Fibroblast of lung (primary cell): Measurements from ENCODE around the gene ZNF410. TPM values are rescaled to one million over a fixed set of nuclear protein-coding genes. Genes with fewer than 3 reads are reported as not detected.
"Not testable (repeated sequence)": the region's sequence is repeated elsewhere in the genome, so short reads cannot be mapped to it uniquely, and the experiment has no call there.

Source experiments
- DNase-seq, 2 donors: peaks; one replicate each; pipeline versions ENCODE4 v3.0.0 to v3.0.0-alpha.2; 2010; ENCODE audit warnings: low read depth in 2 of 2
- H2AFZ ChIP-seq: 2 replicates; pipeline ENCODE4 v1.5.1; 2012; ENCODE audit warnings: low read length, control low read depth, inconsistent platforms
- H3K27ac ChIP-seq: 2 replicates; pipeline ENCODE4 v1.5.1; 2011; ENCODE audit warnings: low read length, control low read depth; ENCODE audit not compliant: insufficient read depth
- H3K27me3 ChIP-seq: 2 replicates; pipeline ENCODE4 v1.5.1; 2011; ENCODE audit warnings: mild to moderate bottlenecking, low read length; ENCODE audit not compliant: control insufficient read depth, insufficient read depth
- H3K36me3 ChIP-seq: 2 replicates; pipeline ENCODE4 v1.5.1; 2011; ENCODE audit warnings: low read length; ENCODE audit not compliant: control insufficient read depth, insufficient read depth
- H3K4me1 ChIP-seq: 2 replicates; pipeline ENCODE4 v1.5.1; 2011; ENCODE audit warnings: low read length; ENCODE audit not compliant: control insufficient read depth, insufficient read depth; ENCODE audit errors: extremely low read depth
- H3K4me2 ChIP-seq: 2 replicates; pipeline ENCODE4 v1.5.1; 2011; ENCODE audit warnings: low read length, control low read depth; ENCODE audit not compliant: insufficient read depth; ENCODE audit errors: extremely low read depth
- H3K4me3 ChIP-seq, 4 experiments: fragments of 200-600 bp in 1 of 4; sonication (generic) in 1 of 4; replicated peaks in 1 of 4; 2 replicates each; pipeline ENCODE4 v1.5.1; 2011 to 2016; ENCODE audit warnings: low read length in 4 of 4, low read depth in 3 of 4, mild to moderate bottlenecking in 3 of 4, control low read depth in 2 of 4, inconsistent platforms in 1 of 4, mixed read lengths in 1 of 4; ENCODE audit not compliant: insufficient read depth in 1 of 4; ENCODE audit errors: control extremely low read depth in 1 of 4
- H3K79me2 ChIP-seq: 2 replicates; pipeline ENCODE4 v1.5.1; 2012; ENCODE audit warnings: mild to moderate bottlenecking, low read length, inconsistent platforms; ENCODE audit not compliant: control insufficient read depth, insufficient read depth
- H3K9ac ChIP-seq: 2 replicates; pipeline ENCODE4 v1.5.1; 2011; ENCODE audit warnings: mild to moderate bottlenecking, low read length, control low read depth; ENCODE audit not compliant: insufficient read depth
- H3K9me3 ChIP-seq: 2 replicates; pipeline ENCODE4 v1.5.1; 2012; ENCODE audit warnings: low read depth, low read length; ENCODE audit not compliant: control insufficient read depth, insufficient read depth
- H4K20me1 ChIP-seq: 2 replicates; pipeline ENCODE4 v1.5.1; 2011; ENCODE audit warnings: low read length; ENCODE audit not compliant: control insufficient read depth, insufficient read depth; ENCODE audit errors: extremely low read depth
- EZH2 ChIP-seq: IDR thresholded peaks from 2 replicates; pipeline ENCODE4 v1.5.1; 2012; ENCODE audit warnings: low read length, control low read depth, mild to moderate bottlenecking; ENCODE audit errors: missing control alignments
- polyA minus RNA-seq: library from RNA; depleted of rRNA, polyadenylated mRNA; stranded (reverse); fragments of >200 nt; gene quantifications from 2 replicates; pipeline ENCODE4 v1.2.3, GENCODE V29; 2011; ENCODE audit warnings: low replicate concordance
- polyA plus RNA-seq, 2 donors: library from polyadenylated mRNA; depleted of rRNA in 1 of 2; stranded (reverse) in 1 of 2; unstranded in 1 of 2; fragments of >200 nt; gene quantifications; 2 replicates each; pipeline ENCODE4 v1.2.1, GENCODE V29; 2011 to 2012; ENCODE audit warnings: missing spikeins in 1 of 2
- total RNA-seq: library from RNA; depleted of rRNA; stranded (reverse); fragments of >200 nt; gene quantifications from 2 replicates; pipeline ENCODE4 v1.2.1, GENCODE V29; 2014
- TF ChIP-seq, protein P1 (sequence below), 2 donors: IDR thresholded peaks in 1 of 2; conservative IDR thresholded peaks in 1 of 2; 1 replicate in 1 of 2; 2 replicates in 1 of 2; pipeline ENCODE4 v1.5.1; 2011 to 2012; ENCODE audit warnings: low read length in 2 of 2, control low read depth in 1 of 2, inconsistent platforms in 1 of 2, low read depth in 1 of 2, mild to moderate bottlenecking in 1 of 2

The ZNF410 gene, protein sequence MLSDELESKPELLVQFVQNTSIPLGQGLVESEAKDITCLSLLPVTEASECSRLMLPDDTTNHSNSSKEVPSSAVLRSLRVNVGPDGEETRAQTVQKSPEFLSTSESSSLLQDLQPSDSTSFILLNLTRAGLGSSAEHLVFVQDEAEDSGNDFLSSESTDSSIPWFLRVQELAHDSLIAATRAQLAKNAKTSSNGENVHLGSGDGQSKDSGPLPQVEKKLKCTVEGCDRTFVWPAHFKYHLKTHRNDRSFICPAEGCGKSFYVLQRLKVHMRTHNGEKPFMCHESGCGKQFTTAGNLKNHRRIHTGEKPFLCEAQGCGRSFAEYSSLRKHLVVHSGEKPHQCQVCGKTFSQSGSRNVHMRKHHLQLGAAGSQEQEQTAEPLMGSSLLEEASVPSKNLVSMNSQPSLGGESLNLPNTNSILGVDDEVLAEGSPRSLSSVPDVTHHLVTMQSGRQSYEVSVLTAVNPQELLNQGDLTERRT
- 71.4 and 80.4 TPM in 2 replicates for total RNA-seq
- polyA plus RNA-seq = 45.7 and 46.5 TPM in 2 replicates
- polyA plus RNA-seq (2012) = 28.2 and 30.2 TPM in 2 replicates
- polyA minus RNA-seq = 36.3 and 53.6 TPM in 2 replicates

DNA sequence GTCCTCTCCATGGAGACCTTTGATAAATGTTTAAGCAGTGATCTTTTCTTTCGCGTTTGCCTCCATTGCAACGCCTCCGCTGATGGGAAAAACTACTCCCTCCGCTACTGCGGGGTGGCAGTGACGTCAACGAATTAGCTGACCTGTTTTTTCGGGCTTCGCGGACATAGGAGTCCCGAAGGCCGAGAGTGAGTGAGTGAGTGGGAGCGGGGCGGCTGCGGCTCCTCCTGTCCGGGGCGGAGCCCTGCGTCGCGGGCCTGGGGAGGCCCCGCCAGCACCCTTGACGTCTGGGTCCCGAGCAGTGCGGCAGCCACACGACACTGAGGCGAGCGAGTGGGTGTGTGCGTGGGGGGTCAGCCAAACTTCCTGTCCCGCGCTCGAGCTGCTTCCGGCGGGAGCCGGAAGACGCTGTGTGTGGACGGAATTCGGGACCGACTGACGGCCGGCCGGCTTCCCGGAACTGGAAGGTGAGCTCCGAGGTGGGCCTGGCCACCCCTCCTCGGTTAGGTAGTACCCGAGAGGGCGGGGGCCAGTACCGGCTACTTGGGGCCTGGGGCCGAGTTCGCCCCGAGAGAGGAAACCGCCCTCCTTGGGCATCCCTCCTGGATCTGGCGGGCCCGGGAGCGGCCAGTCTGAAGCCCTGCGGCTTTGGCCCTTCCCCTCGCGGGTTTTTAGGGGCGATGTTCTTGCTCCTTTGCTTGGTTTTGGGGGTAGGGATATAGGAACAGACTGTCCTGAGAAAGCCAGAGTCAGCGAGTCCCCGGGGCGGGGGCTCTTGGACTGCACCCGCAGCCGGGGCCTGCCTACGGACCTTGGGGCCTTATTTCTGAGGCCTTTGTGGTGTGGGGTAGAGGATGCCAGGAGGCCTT is at the start of gene ZNF410:
Gene ZNF410 (plus strand): TSS at position 411 of the 869 bp plus-strand sequence. CDS start 5,317 bp downstream, outside the sequence.
- Histone ChIP-seq H3K36me3 (no peaks in the 10 kb centered on the region), H2AFZ (peak within 1 kb of the TSS; percentile 94), H3K4me1 (peaks cover 5% of the 10 kb centered on the region), H3K4me2 (peak within 1 kb of the TSS; percentile 95), H3K9ac (peak within 1 kb of the TSS; percentile 86), H4K20me1 (no peaks in the 10 kb centered on the region), H3K9me3 (no peaks in the 10 kb centered on the region), H3K27me3 (no peaks in the 10 kb centered on the region), H3K27ac (peak within 1 kb of the TSS; percentile 99), H3K79me2 (peaks cover 58% of the 10 kb centered on the region), H3K4me3 (peak within 1 kb of the TSS; percentile 62 to 97 (median 80))
- TF ChIP-seq, protein P1, sequence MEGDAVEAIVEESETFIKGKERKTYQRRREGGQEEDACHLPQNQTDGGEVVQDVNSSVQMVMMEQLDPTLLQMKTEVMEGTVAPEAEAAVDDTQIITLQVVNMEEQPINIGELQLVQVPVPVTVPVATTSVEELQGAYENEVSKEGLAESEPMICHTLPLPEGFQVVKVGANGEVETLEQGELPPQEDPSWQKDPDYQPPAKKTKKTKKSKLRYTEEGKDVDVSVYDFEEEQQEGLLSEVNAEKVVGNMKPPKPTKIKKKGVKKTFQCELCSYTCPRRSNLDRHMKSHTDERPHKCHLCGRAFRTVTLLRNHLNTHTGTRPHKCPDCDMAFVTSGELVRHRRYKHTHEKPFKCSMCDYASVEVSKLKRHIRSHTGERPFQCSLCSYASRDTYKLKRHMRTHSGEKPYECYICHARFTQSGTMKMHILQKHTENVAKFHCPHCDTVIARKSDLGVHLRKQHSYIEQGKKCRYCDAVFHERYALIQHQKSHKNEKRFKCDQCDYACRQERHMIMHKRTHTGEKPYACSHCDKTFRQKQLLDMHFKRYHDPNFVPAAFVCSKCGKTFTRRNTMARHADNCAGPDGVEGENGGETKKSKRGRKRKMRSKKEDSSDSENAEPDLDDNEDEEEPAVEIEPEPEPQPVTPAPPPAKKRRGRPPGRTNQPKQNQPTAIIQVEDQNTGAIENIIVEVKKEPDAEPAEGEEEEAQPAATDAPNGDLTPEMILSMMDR (conservative IDR thresholded peaks at IDR 0.05 in 1 of 2, IDR thresholded peaks at IDR 0.05 in 1 of 2; ENCODE audit: low read depth in 1 of 2, low read length in 2 of 2) = no peak
- TF ChIP-seq EZH2 = no peak
- peak; percentile 98 for DNase-seq

DNA sequence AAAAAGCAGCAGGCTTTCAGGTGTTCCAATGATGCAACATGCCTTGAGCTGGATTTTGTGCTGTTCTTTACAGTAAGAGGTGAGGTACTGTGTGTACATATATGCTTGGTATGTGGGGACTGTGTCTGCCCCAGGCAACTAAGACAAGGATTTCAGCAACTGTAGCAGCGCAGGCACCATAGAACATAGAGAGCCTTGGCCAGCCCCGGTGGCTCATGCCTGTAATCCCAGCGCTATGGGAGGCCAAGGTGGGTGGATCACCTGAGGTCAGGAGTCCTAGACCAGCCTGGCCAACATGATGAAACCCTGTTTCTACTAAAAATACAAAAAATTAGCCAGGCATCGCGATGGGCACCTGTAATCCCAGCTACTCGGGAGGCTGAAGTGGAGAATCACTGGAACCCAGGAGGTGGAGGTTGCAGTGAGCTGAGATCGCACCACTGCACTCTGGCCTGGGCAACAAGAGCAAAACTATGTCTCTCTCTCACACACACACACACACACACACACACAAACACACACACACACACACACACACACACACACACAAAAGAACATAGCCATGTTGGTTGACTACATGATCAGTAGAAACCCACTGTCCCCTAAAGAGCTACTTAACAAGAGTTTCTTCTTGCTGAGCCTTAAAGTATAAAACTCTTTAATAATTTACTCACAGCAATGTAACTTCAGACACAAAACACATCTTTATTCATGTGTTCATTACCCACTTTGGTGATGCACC is 48.2 kb upstream of the ZNF410 start:
- not testable (repeated sequence) for H3K9ac ChIP-seq, H3K27ac ChIP-seq, H3K4me2 ChIP-seq, H3K4me1 ChIP-seq, H3K27me3 ChIP-seq, H2AFZ ChIP-seq, H3K79me2 ChIP-seq, DNase-seq, H3K9me3 ChIP-seq, H4K20me1 ChIP-seq, H3K36me3 ChIP-seq, H3K4me3 ChIP-seq

DNA sequence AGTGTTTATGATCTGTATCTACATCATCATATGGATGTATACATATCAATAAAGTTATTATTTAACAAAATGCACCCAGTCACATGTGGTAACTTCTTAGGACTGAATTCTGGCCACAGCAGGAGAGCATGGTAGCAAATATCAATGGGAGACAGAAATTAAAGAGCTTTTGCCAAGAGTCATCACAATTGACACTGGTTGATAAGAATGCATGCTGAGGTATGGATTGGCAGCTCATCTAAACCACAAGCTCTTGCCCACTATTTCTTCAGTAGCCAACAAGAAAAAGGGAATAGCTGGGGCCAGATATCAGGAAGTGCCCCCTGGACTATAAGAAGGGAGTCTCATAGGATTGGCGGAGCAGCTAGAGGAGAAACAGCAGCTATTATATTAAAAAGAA is 44.5 kb upstream of the ZNF410 start:
- no peaks in the 10 kb centered on the region for H3K36me3 ChIP-seq
- TF ChIP-seq, protein P1 (conservative IDR thresholded peaks at IDR 0.05 in 1 of 2, IDR thresholded peaks at IDR 0.05 in 1 of 2; ENCODE audit: low read depth in 1 of 2, low read length in 2 of 2) = no peak
- no peak for TF ChIP-seq EZH2
- no peak overlapping the region for H2AFZ ChIP-seq
- peak in 1 of 2 donors; percentile 12 for DNase-seq
- H3K4me2 ChIP-seq = no peak overlapping the region
- H3K9ac ChIP-seq = no peak overlapping the region
- no peaks in the 10 kb centered on the region for H3K4me1 ChIP-seq
- no peaks in the 10 kb centered on the region for H3K27me3 ChIP-seq
- H3K27ac ChIP-seq = no peak overlapping the region
- H3K9me3 ChIP-seq = no peaks in the 10 kb centered on the region
- H4K20me1 ChIP-seq = no peaks in the 10 kb centered on the region
- no peaks in the 10 kb centered on the region for H3K79me2 ChIP-seq
- no peak overlapping the region for H3K4me3 ChIP-seq
